22Rv1 (cell line): ENCODE data around the gene CADM1.

Source experiments
- ZFX ChIP-seq: fragments of 450-650 bp; IDR thresholded peaks from 2 replicates; pipeline ENCODE4 v1.6.1; 2017; ENCODE audit warnings: antibody characterized with exemption, borderline replicate concordance
- TF ChIP-seq, protein P1 (sequence below): fragments of 450-650 bp; IDR thresholded peaks from 2 replicates; pipeline ENCODE4 v1.5.1; 2017; ENCODE audit warnings: mild to moderate bottlenecking

DNA sequence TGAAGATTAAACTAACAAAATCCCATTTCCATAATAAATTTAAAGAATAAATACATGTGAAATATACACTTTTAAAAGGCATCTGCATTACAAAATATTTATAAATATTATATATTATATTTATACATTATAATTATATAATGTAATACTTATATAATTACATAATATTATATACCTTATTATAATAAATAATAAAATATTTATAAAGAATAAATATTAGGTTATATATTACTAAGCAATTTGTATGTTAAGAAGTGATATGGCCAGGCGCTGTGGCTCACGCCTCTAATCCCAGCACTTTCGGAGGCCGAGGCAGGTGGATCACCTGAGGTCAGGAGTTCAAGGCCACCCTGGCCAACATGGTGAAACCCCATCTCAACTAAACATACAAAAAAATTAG lies 97.8 kb downstream of the CADM1 start:
- TF ChIP-seq, protein P1, sequence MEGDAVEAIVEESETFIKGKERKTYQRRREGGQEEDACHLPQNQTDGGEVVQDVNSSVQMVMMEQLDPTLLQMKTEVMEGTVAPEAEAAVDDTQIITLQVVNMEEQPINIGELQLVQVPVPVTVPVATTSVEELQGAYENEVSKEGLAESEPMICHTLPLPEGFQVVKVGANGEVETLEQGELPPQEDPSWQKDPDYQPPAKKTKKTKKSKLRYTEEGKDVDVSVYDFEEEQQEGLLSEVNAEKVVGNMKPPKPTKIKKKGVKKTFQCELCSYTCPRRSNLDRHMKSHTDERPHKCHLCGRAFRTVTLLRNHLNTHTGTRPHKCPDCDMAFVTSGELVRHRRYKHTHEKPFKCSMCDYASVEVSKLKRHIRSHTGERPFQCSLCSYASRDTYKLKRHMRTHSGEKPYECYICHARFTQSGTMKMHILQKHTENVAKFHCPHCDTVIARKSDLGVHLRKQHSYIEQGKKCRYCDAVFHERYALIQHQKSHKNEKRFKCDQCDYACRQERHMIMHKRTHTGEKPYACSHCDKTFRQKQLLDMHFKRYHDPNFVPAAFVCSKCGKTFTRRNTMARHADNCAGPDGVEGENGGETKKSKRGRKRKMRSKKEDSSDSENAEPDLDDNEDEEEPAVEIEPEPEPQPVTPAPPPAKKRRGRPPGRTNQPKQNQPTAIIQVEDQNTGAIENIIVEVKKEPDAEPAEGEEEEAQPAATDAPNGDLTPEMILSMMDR = no peak
- TF ChIP-seq ZFX = no peak
